HG03354 (cell line): Measurements from ENCODE around the gene LYZL1.
"Not testable (repeated sequence)": the region's sequence is repeated elsewhere in the genome, so short reads cannot be mapped to it uniquely, and the experiment has no call there.

ENCODE experiments used
- ATAC-seq: cut with Tn5 transposase; IDR thresholded peaks from one replicate; pipeline ENCODE4 v1.9.1; 2021; ENCODE audit warnings: mild to moderate bottlenecking; ENCODE audit not compliant: unreplicated experiment, poor library complexity, severe bottlenecking

Gene LYZL1

GRCh38 chr10:29356931-29357330 lies 68.1 kb downstream of the LYZL1 start:
- ATAC-seq: no peak

GRCh38 chr10:29358010-29358616 lies 69.2 kb downstream of the LYZL1 start:
- ATAC-seq: no peak

- not testable (repeated sequence) for ATAC-seq
Observed at GRCh38 chr10:29360215-29360853, 71.5 kb downstream of the LYZL1 start.
